B cell (primary cell): ENCODE measurements around the gene QRICH2. TPM values are rescaled to one million over a fixed set of nuclear protein-coding genes. Genes with fewer than 3 reads are reported as not detected.

Experiments used
- ATAC-seq: fragments of 200-7000 bp; cut with Tn5 transposase; one replicate; pipeline ENCODE4 v1.10.0; 2021; ENCODE audit warnings: low read depth, mild to moderate bottlenecking, moderate number of reproducible peaks, moderate library complexity
- CTCF ChIA-PET: fragments of 350-600 bp; sonication (Branson Sonifier 250); formaldehyde crosslinking; loops from one replicate; lab custom pipeline; 2021; ENCODE audit warnings: antibody characterized with exemption, inconsistent platforms; lab: Charles Lee
- POLR2A ChIA-PET: fragments of 350-600 bp; sonication (Branson Sonifier 250); formaldehyde crosslinking; loops from one replicate; lab custom pipeline; 2021; ENCODE audit warnings: antibody characterized with exemption; lab: Charles Lee
- DNase-seq: peaks from one replicate; pipeline ENCODE4 v3.0.0; 2013
- H2AFZ ChIP-seq: 2 replicates; pipeline ENCODE4 v1.6.1; 2012; ENCODE audit warnings: mild to moderate bottlenecking, low read depth, low read length; ENCODE audit not compliant: insufficient read depth, poor library complexity, severe bottlenecking
- H3K27ac ChIP-seq, 2 donors: 1 replicate in 1 of 2; 2 replicates in 1 of 2; pipeline ENCODE4 v1.5.1; 2012 to 2013; ENCODE audit warnings: low read length in 2 of 2, mild to moderate bottlenecking in 2 of 2, moderate library complexity in 1 of 2
- H3K27me3 ChIP-seq, 4 experiments: fragments of 200-600 bp in 1 of 4; sonication (generic) in 1 of 4; replicated peaks in 1 of 4; 1 replicate in 2 of 4; 2 replicates in 2 of 4; pipeline versions ENCODE4 v1.6.1 to v1.7.0; 2013 to 2016; ENCODE audit warnings: low read length in 3 of 4, mild to moderate bottlenecking in 2 of 4, mixed read lengths in 1 of 4, moderate library complexity in 1 of 4; ENCODE audit not compliant: insufficient read depth in 4 of 4, control insufficient read depth in 3 of 4; ENCODE audit errors: control extremely low read depth in 1 of 4
- H3K36me3 ChIP-seq, 2 experiments: replicated peaks in 1 of 2; 1 replicate in 1 of 2; 2 replicates in 1 of 2; pipeline versions ENCODE4 v1.6.1 to v1.7.1; 2013; ENCODE audit warnings: low read length in 1 of 2; ENCODE audit not compliant: insufficient read depth in 2 of 2, control insufficient read depth in 1 of 2; ENCODE audit errors: control extremely low read depth in 1 of 2, extremely low read depth in 1 of 2
- H3K4me1 ChIP-seq, 2 donors: fragments of 200-600 bp in 1 of 2; sonication (generic) in 1 of 2; 1 replicate in 1 of 2; 2 replicates in 1 of 2; pipeline versions ENCODE4 v1.5.1 to v1.6.1; 2013 to 2017; ENCODE audit warnings: low read length in 2 of 2; ENCODE audit not compliant: control insufficient read depth in 2 of 2, insufficient read depth in 2 of 2
- H3K4me2 ChIP-seq: replicated peaks from 2 replicates; pipeline ENCODE3; 2012; ENCODE audit warnings: mild to moderate bottlenecking, low read depth, low read length; ENCODE audit not compliant: poor library complexity, severe bottlenecking
- H3K4me3 ChIP-seq, 5 experiments: fragments of 200-600 bp in 1 of 5; sonication (generic) in 1 of 5; 1 replicate in 3 of 5; 2 replicates in 2 of 5; pipeline versions ENCODE4 v1.5.1 to v1.7.0; 2011 to 2016; ENCODE audit warnings: low read length in 4 of 5, mild to moderate bottlenecking in 4 of 5, low read depth in 2 of 5, control low read depth in 1 of 5, moderate library complexity in 1 of 5; ENCODE audit not compliant: insufficient read depth in 1 of 5; ENCODE audit errors: control extremely low read depth in 1 of 5, extremely low read depth in 1 of 5
- H3K79me2 ChIP-seq: fragments of 200-600 bp; sonication (generic); one replicate; pipeline ENCODE4 v1.6.0; 2016; ENCODE audit warnings: low read length; ENCODE audit not compliant: control insufficient read depth, insufficient read depth
- H3K9ac ChIP-seq: fragments of 200-600 bp; sonication (generic); 2 replicates; pipeline ENCODE4 v1.6.1; 2017; ENCODE audit warnings: mild to moderate bottlenecking, low read length, moderate library complexity
- H3K9me3 ChIP-seq, 3 donors: one replicate each; pipeline versions ENCODE4 v1.6.1 to v1.7.1; 2013; ENCODE audit warnings: low read length in 2 of 3; ENCODE audit not compliant: control insufficient read depth in 2 of 3, insufficient read depth in 1 of 3; ENCODE audit errors: control extremely low read depth in 1 of 3
- H4K20me1 ChIP-seq: 2 replicates; pipeline ENCODE4 v1.6.0; 2012; ENCODE audit warnings: mild to moderate bottlenecking, low read length; ENCODE audit not compliant: insufficient read depth, control insufficient read depth, poor library complexity, severe bottlenecking
- H3K27ac Mint-ChIP-seq: one replicate; pipeline ENCODE4 v1.8.0; 2021; ENCODE audit warnings: mixed read lengths
- H3K27me3 Mint-ChIP-seq: one replicate; pipeline ENCODE4 v1.8.0; 2021; ENCODE audit warnings: mixed read lengths
- H3K4me1 Mint-ChIP-seq: one replicate; pipeline ENCODE4 v1.8.0; 2021; ENCODE audit warnings: mixed read lengths
- H3K4me3 Mint-ChIP-seq: one replicate; pipeline ENCODE4 v1.8.0; 2021; ENCODE audit warnings: mixed read lengths
- H3K9me3 Mint-ChIP-seq: one replicate; pipeline ENCODE4 v1.8.0; 2022; ENCODE audit warnings: mixed read lengths; ENCODE audit not compliant: insufficient read depth
- EZH2 ChIP-seq: IDR thresholded peaks from 2 replicates; pipeline ENCODE4 v1.6.1; 2012; ENCODE audit warnings: borderline replicate concordance, low read depth, mild to moderate bottlenecking, moderate library complexity, low read length; ENCODE audit not compliant: insufficient read depth, poor library complexity, severe bottlenecking
- WGBS: methylation state at CpG from one replicate; pipeline ENCODE4 v1.1.5; 2013; ENCODE audit warnings: missing lambda C conversion rate; ENCODE audit not compliant: insufficient coverage; 5-methylcytosine and 5-hydroxymethylcytosine counted together
- intact Hi-C: fragments of 100-400 bp; cut with micrococcal nuclease; formaldehyde crosslinking; loops from one replicate; pipeline ENCODE4 v1.10.0; 2022
- polyA plus RNA-seq: library from polyadenylated mRNA; depleted of rRNA; stranded (reverse); fragments of >200 nt; gene quantifications from 2 replicates; pipeline ENCODE4 v1.2.3, GENCODE V29; 2012
- total RNA-seq, 2 donors: library from RNA; stranded (reverse); fragments of 120-200 nt in 1 of 2; gene quantifications; 1 replicate in 1 of 2; 2 replicates in 1 of 2; pipeline versions ENCODE4 v1.2.3 to v1.2.4, GENCODE V29; 2013 to 2022
- TF ChIP-seq, protein P1 (sequence below): fragments of 200-600 bp; IDR thresholded peaks from one replicate; pipeline ENCODE4 v1.8.0; 2022; ENCODE audit warnings: antibody characterized with exemption, mild to moderate bottlenecking

Gene QRICH2
- total and polyA plus RNA-seq, 2 donors (not counting 1 experiment from before 2014, with no cell fraction given), result 4.4 to 4.5 TPM

DNA sequence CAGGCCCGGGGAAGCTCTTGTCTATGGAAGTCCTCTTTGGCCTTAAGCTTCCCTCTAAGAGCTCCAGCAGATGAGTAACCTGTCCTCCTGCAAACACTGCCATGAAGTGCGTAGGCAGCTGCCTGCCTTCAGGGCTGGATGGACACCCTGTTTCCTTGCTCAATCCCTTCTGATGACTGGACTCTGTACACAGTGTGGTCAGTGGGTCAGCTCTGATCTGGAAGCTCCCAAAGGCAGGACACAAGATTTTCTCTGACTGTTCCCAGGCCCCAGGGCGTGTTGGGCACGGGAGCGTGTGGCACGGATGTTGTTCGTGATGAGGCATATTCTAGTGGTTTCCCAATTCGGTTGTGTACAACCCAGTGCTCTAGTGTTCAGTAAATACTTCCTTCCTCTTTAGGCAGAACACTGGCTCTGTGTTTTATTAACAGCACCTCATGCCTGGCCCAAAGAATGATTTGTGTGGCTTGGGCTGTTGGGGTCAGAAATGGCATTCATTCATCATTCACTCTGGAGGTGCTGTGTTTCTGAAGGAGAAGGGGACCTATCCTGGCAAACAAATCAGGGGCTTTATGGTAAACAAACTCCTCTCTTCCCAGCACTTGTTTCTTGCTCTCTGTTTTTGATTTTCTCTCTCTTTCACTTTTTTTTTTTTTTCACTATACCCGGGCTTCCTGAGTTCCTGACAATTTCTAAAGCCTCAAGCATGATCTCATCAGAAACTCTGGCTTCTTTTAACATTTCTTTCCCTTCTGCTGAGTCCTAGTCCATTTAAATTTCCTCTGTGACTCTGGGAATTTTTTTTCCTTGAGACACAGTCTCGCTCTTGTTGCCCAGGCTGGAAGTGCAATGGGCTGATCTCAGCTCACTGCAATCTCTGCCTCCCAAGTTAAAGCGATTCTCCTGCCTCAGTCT lies 55.8 kb downstream of the QRICH2 start:
- no peaks in the 10 kb centered on the region for H3K27me3 Mint-ChIP-seq
- Histone ChIP-seq H3K27ac (peak overlapping the region; percentile 2 to 45), H3K79me2 (peaks cover 4% of the 10 kb centered on the region), H3K9me3 (peaks cover 0 to 3% (median 0%) of the 10 kb centered on the region in 3 donors), H4K20me1 (no peaks in the 10 kb centered on the region), H3K4me2 (peak overlapping the region; percentile 69), H3K36me3 (no peaks in the 10 kb centered on the region), H3K4me1 (peaks cover 23 to 24% of the 10 kb centered on the region in 2 donors), H2AFZ (peak overlapping the region; percentile 53), H3K9ac (peak overlapping the region; percentile 42), H3K27me3 (no peaks in the 10 kb centered on the region), H3K4me3 (peak overlapping the region in 2 of 5 experiments; percentile 34 to 48)
- peak; percentile 90 for ATAC-seq
- DNase-seq, result peak; percentile 75
- H3K27ac Mint-ChIP-seq, result peak overlapping the region; percentile 89
- WGBS, result 39% methylated on average over 6 of the region's 11 CpGs
- TF ChIP-seq, protein P1, sequence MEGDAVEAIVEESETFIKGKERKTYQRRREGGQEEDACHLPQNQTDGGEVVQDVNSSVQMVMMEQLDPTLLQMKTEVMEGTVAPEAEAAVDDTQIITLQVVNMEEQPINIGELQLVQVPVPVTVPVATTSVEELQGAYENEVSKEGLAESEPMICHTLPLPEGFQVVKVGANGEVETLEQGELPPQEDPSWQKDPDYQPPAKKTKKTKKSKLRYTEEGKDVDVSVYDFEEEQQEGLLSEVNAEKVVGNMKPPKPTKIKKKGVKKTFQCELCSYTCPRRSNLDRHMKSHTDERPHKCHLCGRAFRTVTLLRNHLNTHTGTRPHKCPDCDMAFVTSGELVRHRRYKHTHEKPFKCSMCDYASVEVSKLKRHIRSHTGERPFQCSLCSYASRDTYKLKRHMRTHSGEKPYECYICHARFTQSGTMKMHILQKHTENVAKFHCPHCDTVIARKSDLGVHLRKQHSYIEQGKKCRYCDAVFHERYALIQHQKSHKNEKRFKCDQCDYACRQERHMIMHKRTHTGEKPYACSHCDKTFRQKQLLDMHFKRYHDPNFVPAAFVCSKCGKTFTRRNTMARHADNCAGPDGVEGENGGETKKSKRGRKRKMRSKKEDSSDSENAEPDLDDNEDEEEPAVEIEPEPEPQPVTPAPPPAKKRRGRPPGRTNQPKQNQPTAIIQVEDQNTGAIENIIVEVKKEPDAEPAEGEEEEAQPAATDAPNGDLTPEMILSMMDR, result no peak
- TF ChIP-seq EZH2, result no peak
- intact Hi-C loops, result loop anchor here (1.0 kb wide), 1 partner anchor 8 kb away; no protein-coding TSS in a partner anchor
- POLR2A ChIA-PET, result interaction anchor here (0.6 to 0.8 kb wide), 3 partner anchors 12 to 1451 kb away, joined by 3 to 6 read pairs (median 3); no protein-coding TSS in a partner anchor
- peaks cover 32% of the 10 kb centered on the region for H3K4me1 Mint-ChIP-seq
- no peaks in the 10 kb centered on the region for H3K9me3 Mint-ChIP-seq
- CTCF ChIA-PET, result interaction anchor here (0.7 to 1.9 kb wide), 8 partner anchors 12 to 250 kb away, joined by 3 to 10 read pairs (median 3); no protein-coding TSS in a partner anchor
- H3K4me3 Mint-ChIP-seq, result peak overlapping the region; percentile 81
